Peyer's patch (tissue), 4 donors: Measurements from ENCODE around the gene ADIPOR2. TPM values are rescaled to one million over a fixed set of nuclear protein-coding genes. Genes with fewer than 3 reads are reported as not detected.
A peak's percentile ranks its signal among the peaks of the same experiment; 100 is the strongest.

Experiments used
- DNase-seq, 3 donors: peaks; one replicate each; pipeline ENCODE4 v3.0.0-alpha.2; 2017 to 2019
- H3K27ac ChIP-seq, 4 donors: fragments of 200-600 bp; sonication (generic); one replicate each; pipeline ENCODE4 v1.5.1; 2016 to 2019
- H3K27me3 ChIP-seq, 2 donors: fragments of 200-600 bp; sonication (generic); one replicate each; pipeline ENCODE4 v1.5.1; 2019
- H3K36me3 ChIP-seq, 3 donors: fragments of 200-600 bp; sonication (generic); one replicate each; pipeline ENCODE4 v1.5.1; 2016 to 2019
- H3K4me1 ChIP-seq, 4 donors: fragments of 200-600 bp; sonication (generic); one replicate each; pipeline ENCODE4 v1.5.1; 2016 to 2019
- H3K4me3 ChIP-seq, 4 donors: fragments of 200-600 bp; sonication (generic); 1 replicate in 3 of 4; 2 replicates in 1 of 4; pipeline ENCODE4 v1.5.1; 2016 to 2019; ENCODE audit warnings: mild to moderate bottlenecking in 1 of 4
- H3K9me3 ChIP-seq, 4 donors: fragments of 200-600 bp; sonication (generic); one replicate each; pipeline ENCODE4 v1.5.1; 2016 to 2019; ENCODE audit warnings: mild to moderate bottlenecking in 1 of 4
- POLR2A ChIP-seq, 2 donors: fragments of 450-650 bp; IDR thresholded peaks; one replicate each; pipeline ENCODE4 v1.5.1; 2017; ENCODE audit warnings: antibody characterized with exemption in 2 of 2, mild to moderate bottlenecking in 2 of 2, moderate library complexity in 2 of 2
- small RNA-seq, 2 donors: library from RNA; depleted of rRNA; stranded (forward); fragments of <200 nt; gene quantifications; one replicate each; pipeline ENCODE3, GENCODE V24; 2016
- total RNA-seq, 4 donors: library from RNA; depleted of rRNA; stranded (reverse); fragments of >200 nt; gene quantifications; one replicate each; pipeline ENCODE4 v1.1.0, GENCODE V29; 2016
- TF ChIP-seq, protein P1 (sequence below), 6 experiments: fragments of 450-650 bp in 4 of 6; fragments of 200-600 bp in 2 of 6; sonication (generic) in 1 of 6; IDR thresholded peaks; one replicate each; pipeline ENCODE4 v1.5.1; 2017 to 2019; ENCODE audit warnings: antibody characterized with exemption in 6 of 6, mild to moderate bottlenecking in 3 of 6, moderate library complexity in 1 of 6

Gene ADIPOR2
- total RNA-seq, 4 donors from 2014 or later = 26.4 to 89.1 (median 73.9) TPM

DNA sequence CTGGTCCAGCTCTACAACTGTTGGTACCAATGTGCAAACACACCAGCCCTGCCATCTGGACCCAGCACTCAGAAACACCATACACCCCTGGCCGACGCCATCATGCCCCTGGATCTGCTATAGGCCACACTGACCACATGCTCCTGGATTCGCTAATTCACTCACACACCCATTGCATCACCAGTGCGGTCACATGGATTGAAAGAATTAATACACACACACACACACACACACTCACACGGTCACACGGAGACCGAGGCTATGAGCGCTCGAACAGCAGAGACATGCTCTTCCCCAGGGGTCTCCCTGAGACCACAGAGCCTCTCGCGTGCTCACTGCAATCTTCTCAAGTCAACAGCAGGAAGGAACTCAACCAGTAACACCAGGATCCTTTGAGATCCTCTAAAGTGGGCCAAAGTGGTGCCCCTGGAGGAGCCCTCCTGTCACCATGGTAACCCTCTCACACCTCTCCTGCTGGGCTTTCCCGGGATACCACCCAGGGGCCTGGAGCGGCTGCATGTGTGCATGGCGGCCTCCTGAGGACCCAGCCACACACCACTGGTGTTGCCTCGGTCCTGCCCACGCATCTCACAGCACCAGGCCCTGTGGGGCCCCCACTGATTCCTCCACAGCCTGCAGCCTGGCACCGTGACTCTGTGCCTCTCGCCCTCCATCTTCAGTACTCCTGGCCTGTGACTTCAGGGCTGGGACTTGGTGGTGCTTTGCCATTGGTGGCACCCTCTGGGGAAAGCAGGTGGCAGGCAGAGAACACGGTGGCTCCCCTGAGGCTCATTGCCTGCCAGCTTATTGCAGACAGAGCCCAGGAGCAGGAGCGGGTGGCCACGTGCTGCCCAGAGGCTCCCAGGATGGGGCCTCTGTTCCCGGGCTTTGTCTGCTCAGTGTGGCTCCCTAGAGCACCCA, 144.6 kb downstream of the ADIPOR2 start:
- no peaks in the 10 kb centered on the region for H3K27me3 ChIP-seq
- no peak for DNase-seq

DNA sequence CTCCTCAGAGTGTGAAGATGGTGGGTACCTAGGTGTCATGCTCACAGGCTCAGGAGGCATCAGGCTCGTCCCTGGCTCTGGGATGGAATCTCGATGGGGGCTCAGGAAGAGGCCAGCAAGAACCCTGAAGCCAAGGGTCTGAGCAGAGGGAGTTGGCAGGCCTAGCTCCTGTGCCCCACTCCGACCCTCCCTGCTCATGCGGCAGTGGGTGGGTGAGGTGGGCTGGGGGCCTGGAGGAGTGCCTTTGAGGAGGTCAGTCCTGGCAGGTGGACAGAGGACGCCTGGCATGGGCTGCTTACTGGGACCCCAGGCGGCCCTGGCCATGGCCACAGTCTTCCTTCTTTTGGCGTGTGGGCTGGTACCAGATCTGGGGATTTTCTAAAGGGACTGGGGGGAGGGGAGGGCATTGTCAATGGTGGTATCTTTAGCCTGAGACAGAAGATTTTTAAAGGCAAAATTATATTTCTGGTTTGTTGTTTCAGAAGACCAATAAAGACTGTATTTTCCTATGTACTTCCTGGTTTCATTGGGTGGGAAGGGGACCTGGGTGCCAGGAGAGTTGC, 145.5 kb downstream of the ADIPOR2 start:
- H3K27me3 ChIP-seq = no peaks in the 10 kb centered on the region
- no peak for DNase-seq

More for the DNA sequence above, 144.6 kb downstream of the ADIPOR2 start:
- H3K4me1 ChIP-seq = no peaks in the 10 kb centered on the region
- no peaks in the 10 kb centered on the region for H3K9me3 ChIP-seq
- no peak overlapping the region for H3K4me3 ChIP-seq
- no peaks in the 10 kb centered on the region for H3K36me3 ChIP-seq
- no peak for TF ChIP-seq POLR2A (IDR thresholded peaks at IDR 0.05)
- TF ChIP-seq, protein P1, sequence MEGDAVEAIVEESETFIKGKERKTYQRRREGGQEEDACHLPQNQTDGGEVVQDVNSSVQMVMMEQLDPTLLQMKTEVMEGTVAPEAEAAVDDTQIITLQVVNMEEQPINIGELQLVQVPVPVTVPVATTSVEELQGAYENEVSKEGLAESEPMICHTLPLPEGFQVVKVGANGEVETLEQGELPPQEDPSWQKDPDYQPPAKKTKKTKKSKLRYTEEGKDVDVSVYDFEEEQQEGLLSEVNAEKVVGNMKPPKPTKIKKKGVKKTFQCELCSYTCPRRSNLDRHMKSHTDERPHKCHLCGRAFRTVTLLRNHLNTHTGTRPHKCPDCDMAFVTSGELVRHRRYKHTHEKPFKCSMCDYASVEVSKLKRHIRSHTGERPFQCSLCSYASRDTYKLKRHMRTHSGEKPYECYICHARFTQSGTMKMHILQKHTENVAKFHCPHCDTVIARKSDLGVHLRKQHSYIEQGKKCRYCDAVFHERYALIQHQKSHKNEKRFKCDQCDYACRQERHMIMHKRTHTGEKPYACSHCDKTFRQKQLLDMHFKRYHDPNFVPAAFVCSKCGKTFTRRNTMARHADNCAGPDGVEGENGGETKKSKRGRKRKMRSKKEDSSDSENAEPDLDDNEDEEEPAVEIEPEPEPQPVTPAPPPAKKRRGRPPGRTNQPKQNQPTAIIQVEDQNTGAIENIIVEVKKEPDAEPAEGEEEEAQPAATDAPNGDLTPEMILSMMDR (IDR thresholded peaks at IDR 0.05) = no peak
- no peak overlapping the region for H3K27ac ChIP-seq

DNA sequence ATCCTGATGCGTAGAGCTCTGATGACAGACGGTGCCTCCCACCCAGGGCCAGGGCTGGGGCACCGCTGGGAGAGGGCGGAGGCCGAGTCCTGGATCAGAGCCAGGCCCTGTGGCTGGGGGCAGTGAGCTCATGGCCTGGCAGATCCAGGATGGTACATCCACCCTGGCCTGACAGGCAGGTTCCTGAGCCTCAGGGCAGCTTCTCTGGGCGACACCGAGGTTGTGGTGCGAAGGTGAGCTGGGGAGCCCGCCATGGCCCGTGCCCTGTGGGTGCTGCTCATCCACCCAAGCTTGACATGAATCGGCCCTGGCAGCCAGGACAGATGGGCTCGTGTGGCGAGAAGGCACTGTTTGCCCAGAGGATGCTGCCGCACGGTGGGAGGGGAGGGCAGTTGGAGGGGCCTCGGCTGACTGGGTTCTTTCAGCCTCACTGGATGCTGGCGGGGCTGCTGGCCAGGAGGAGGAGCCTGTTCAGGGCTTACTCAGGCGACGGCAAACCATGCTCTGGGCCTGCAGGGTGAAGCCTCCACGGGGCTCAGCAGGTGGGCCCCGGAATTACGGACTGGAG, 146.1 kb downstream of the ADIPOR2 start:
- Histone ChIP-seq H3K36me3 (no peaks in the 10 kb centered on the region), H3K4me3 (no peak overlapping the region), H3K27ac (no peak overlapping the region), H3K27me3 (no peaks in the 10 kb centered on the region), H3K4me1 (no peaks in the 10 kb centered on the region), H3K9me3 (no peaks in the 10 kb centered on the region)
- peak in 1 of 3 donors; percentile 34 for DNase-seq
- TF ChIP-seq POLR2A (IDR thresholded peaks at IDR 0.05) = no peak
- TF ChIP-seq, protein P1 (IDR thresholded peaks at IDR 0.05) = no peak

More for the DNA sequence above, 145.5 kb downstream of the ADIPOR2 start:
- Histone ChIP-seq H3K9me3 (no peaks in the 10 kb centered on the region), H3K4me3 (no peak overlapping the region), H3K27ac (no peak overlapping the region), H3K4me1 (no peaks in the 10 kb centered on the region), H3K36me3 (no peaks in the 10 kb centered on the region)
- no peak for TF ChIP-seq POLR2A (IDR thresholded peaks at IDR 0.05)
- TF ChIP-seq, protein P1 (IDR thresholded peaks at IDR 0.05) = no peak

DNA sequence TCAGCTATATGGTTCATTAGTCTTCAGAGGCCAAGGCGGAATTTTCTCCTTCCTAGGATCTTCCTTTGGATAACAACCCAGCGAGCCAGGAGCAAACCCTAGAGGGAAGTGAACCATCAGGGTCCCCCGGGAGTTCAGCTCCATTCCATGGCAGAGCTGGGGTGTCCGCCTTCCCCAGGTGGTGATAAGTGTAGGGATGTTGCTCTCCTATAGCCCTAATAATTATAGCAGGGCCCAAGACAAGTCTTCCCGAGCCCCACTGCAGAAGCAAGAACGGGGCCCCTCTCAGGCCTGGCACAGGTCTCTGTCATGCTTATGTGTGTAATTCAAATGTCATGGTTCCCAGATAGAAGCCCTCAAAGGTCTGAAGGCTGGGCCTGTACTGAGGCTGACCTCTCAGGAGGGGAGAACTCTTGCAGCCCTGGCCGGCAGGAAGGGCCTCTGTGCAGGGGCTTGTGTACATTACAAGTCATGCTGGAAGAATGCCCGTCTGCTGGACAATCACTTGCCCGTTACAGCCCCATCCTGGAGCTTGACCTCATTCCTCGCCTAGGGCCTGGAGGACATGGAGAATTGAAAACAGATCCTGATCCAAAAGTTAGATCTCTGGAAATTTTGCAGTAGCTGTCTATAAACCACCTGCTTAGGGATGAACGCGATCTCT, 146.8 kb downstream of the ADIPOR2 start:
- H3K4me1 ChIP-seq = no peaks in the 10 kb centered on the region
- no peak overlapping the region for H3K4me3 ChIP-seq
- no peaks in the 10 kb centered on the region for H3K27me3 ChIP-seq
- no peaks in the 10 kb centered on the region for H3K36me3 ChIP-seq
- TF ChIP-seq, protein P1 (IDR thresholded peaks at IDR 0.05) = no peak
- TF ChIP-seq POLR2A (IDR thresholded peaks at IDR 0.05) = no peak
- no peak overlapping the region for H3K27ac ChIP-seq
- H3K9me3 ChIP-seq = no peaks in the 10 kb centered on the region
- peak in 1 of 3 donors; percentile 20 for DNase-seq

Small RNA genes within 50 kb of the gene (small RNA-seq; reads per million reads assigned to genes)
- 0 reads per million in 2 donors for gene MIR3649

Other genes with a start within 250 kb of the ADIPOR2 start
- 10 to 100 TPM in 3 of 4 donors, 1 to 10 TPM in 1; 6.3 to 20.4 (median 12.7) TPM for gene FBXL14, start 96.5 kb upstream of the ADIPOR2 start, total RNA-seq
- 1 to 10 TPM in 1 of 4 donors, under 1 TPM in 2, not detected in 1; 0.53 to 9.1 (median 0.94) TPM for gene WNT5B, start 61.8 kb upstream of the ADIPOR2 start, total RNA-seq
- gene LRTM2, start 129.5 kb downstream of the ADIPOR2 start, total RNA-seq = not detected
- 10 to 100 TPM in 2 of 4 donors, 1 to 10 TPM in 2; 9.5 to 19.3 (median 12.3) TPM for gene CACNA2D4, start 227.6 kb downstream of the ADIPOR2 start, total RNA-seq